Activated T-cell treated with anti-CD3 and anti-CD28 coated beads, Interleukin-2, amount 50 U/mL, for 4 hours (primary cell): ENCODE data around the gene TP53RK. TPM values are rescaled to one million over a fixed set of nuclear protein-coding genes. Genes with fewer than 3 reads are reported as not detected.

Source experiments
- ATAC-seq, 2 donors: fragments of 200-7000 bp; cut with Tn5 transposase; one replicate each; pipeline ENCODE4 v1.10.0; 2021
- DNase-seq: peaks from one replicate; pipeline ENCODE4 v3.0.0-alpha.2; 2020
- H3K27me3 Mint-ChIP-seq: one replicate; pipeline ENCODE4 v1.8.0; 2021; ENCODE audit warnings: low read depth, mixed read lengths
- H3K36me3 Mint-ChIP-seq: one replicate; pipeline ENCODE4 v1.8.0; 2022; ENCODE audit warnings: mixed read lengths; ENCODE audit not compliant: insufficient read depth
- H3K4me1 Mint-ChIP-seq: one replicate; pipeline ENCODE4 v1.8.0; 2021; ENCODE audit warnings: low read depth, mixed read lengths
- H3K4me3 Mint-ChIP-seq: one replicate; pipeline ENCODE4 v1.8.0; 2021; ENCODE audit warnings: mild to moderate bottlenecking, moderate library complexity, mixed read lengths
- H3K9me3 Mint-ChIP-seq: one replicate; pipeline ENCODE4 v1.8.0; 2021; ENCODE audit warnings: mixed read lengths
- total RNA-seq, 3 donors: library from RNA; stranded (reverse); gene quantifications; one replicate each; pipeline ENCODE4 v1.2.1, GENCODE V29; 2021

TP53RK gene
- total RNA-seq, 3 donors from 2014 or later = 12.9 to 14.1 (median 14.1) TPM

GRCh38 chr20:46666818-46667515 is 22.3 kb downstream of the TP53RK start:
- Mint-ChIP-seq H3K4me3 (no peak overlapping the region), H3K9me3 (peaks cover 13% of the 10 kb centered on the region), H3K4me1 (no peaks in the 10 kb centered on the region), H3K36me3 (peaks cover 5% of the 10 kb centered on the region), H3K27me3 (no peaks in the 10 kb centered on the region)
- DNase-seq (no peak), ATAC-seq (no peak)

- H3K9me3 Mint-ChIP-seq = peaks cover 11% of the 10 kb centered on the region
- ATAC-seq = no peak
Measured at GRCh38 chr20:46666306-46666705, 22.9 kb downstream of the TP53RK start.

GRCh38 chr20:46665602-46666001 is 23.6 kb downstream of the TP53RK start:
- ATAC-seq = no peak
- Mint-ChIP-seq H3K9me3 (peaks cover 4% of the 10 kb centered on the region), H3K36me3 (peaks cover 7% of the 10 kb centered on the region), H3K4me1 (no peaks in the 10 kb centered on the region), H3K4me3 (no peak overlapping the region), H3K27me3 (no peaks in the 10 kb centered on the region)
- no peak for DNase-seq

More at GRCh38 chr20:46666306-46666705, 22.9 kb downstream of the TP53RK start:
- DNase-seq = no peak
- Mint-ChIP-seq H3K36me3 (peaks cover 4% of the 10 kb centered on the region), H3K4me1 (no peaks in the 10 kb centered on the region), H3K4me3 (no peak overlapping the region), H3K27me3 (no peaks in the 10 kb centered on the region)

GRCh38 chr20:46663531-46663930 is 25.7 kb downstream of the TP53RK start:
- H3K4me3 Mint-ChIP-seq = no peak overlapping the region
- no peaks in the 10 kb centered on the region for H3K9me3 Mint-ChIP-seq
- DNase-seq = no peak
- no peaks in the 10 kb centered on the region for H3K27me3 Mint-ChIP-seq
- H3K4me1 Mint-ChIP-seq = no peaks in the 10 kb centered on the region
- ATAC-seq = no peak
- peaks cover 8% of the 10 kb centered on the region for H3K36me3 Mint-ChIP-seq

- H3K27me3 Mint-ChIP-seq = no peaks in the 10 kb centered on the region
- H3K4me3 Mint-ChIP-seq = no peak overlapping the region
- no peaks in the 10 kb centered on the region for H3K4me1 Mint-ChIP-seq
- H3K9me3 Mint-ChIP-seq = no peaks in the 10 kb centered on the region
- peaks cover 8% of the 10 kb centered on the region for H3K36me3 Mint-ChIP-seq
- ATAC-seq (no peak), DNase-seq (no peak)
Measured at GRCh38 chr20:46661659-46662058, 27.6 kb downstream of the TP53RK start.

GRCh38 chr20:46660487-46660886 is 28.8 kb downstream of the TP53RK start:
- no peak for DNase-seq
- Mint-ChIP-seq H3K4me3 (no peak overlapping the region), H3K9me3 (no peaks in the 10 kb centered on the region), H3K36me3 (peaks cover 8% of the 10 kb centered on the region), H3K27me3 (no peaks in the 10 kb centered on the region), H3K4me1 (no peaks in the 10 kb centered on the region)
- no peak for ATAC-seq

- H3K27me3 Mint-ChIP-seq = peaks cover 12% of the 10 kb centered on the region
- H3K36me3 Mint-ChIP-seq = peaks cover 5% of the 10 kb centered on the region
- H3K4me3 Mint-ChIP-seq = no peak overlapping the region
- H3K4me1 Mint-ChIP-seq = no peaks in the 10 kb centered on the region
- ATAC-seq (no peak), DNase-seq (no peak)
- no peaks in the 10 kb centered on the region for H3K9me3 Mint-ChIP-seq
Measured at GRCh38 chr20:46657618-46658017, 31.6 kb downstream of the TP53RK start.

GRCh38 chr20:46657137-46657536 is 32.1 kb downstream of the TP53RK start:
- peaks cover 5% of the 10 kb centered on the region for H3K36me3 Mint-ChIP-seq
- H3K27me3 Mint-ChIP-seq = peaks cover 12% of the 10 kb centered on the region
- ATAC-seq (no peak), DNase-seq (no peak)
- H3K9me3 Mint-ChIP-seq = no peaks in the 10 kb centered on the region
- no peak overlapping the region for H3K4me3 Mint-ChIP-seq
- no peaks in the 10 kb centered on the region for H3K4me1 Mint-ChIP-seq

GRCh38 chr20:46652699-46653098 is 36.5 kb downstream of the TP53RK start:
- ATAC-seq = no peak
- H3K9me3 Mint-ChIP-seq = no peaks in the 10 kb centered on the region
- no peak for DNase-seq
- H3K4me1 Mint-ChIP-seq = no peaks in the 10 kb centered on the region
- peaks cover 34% of the 10 kb centered on the region for H3K27me3 Mint-ChIP-seq
- no peak overlapping the region for H3K4me3 Mint-ChIP-seq
- no peaks in the 10 kb centered on the region for H3K36me3 Mint-ChIP-seq

- H3K9me3 Mint-ChIP-seq = no peaks in the 10 kb centered on the region
- no peaks in the 10 kb centered on the region for H3K4me1 Mint-ChIP-seq
- H3K36me3 Mint-ChIP-seq = no peaks in the 10 kb centered on the region
- peaks cover 37% of the 10 kb centered on the region for H3K27me3 Mint-ChIP-seq
- no peak for DNase-seq
- ATAC-seq = no peak
- no peak within 1 kb of the TSS for H3K4me3 Mint-ChIP-seq
Measured at GRCh38 chr20:46651091-46651962, 37.9 kb downstream of the TP53RK start, which contains the start of gene SLC13A3. Gene SLC13A3 (minus strand): TSS chr20:46651459. CDS start chr20:46651421, 38 bp downstream.

- H3K9me3 Mint-ChIP-seq = no peaks in the 10 kb centered on the region
- H3K36me3 Mint-ChIP-seq = no peaks in the 10 kb centered on the region
- DNase-seq = no peak
- no peak for ATAC-seq
- no peaks in the 10 kb centered on the region for H3K4me1 Mint-ChIP-seq
- no peak overlapping the region for H3K4me3 Mint-ChIP-seq
- H3K27me3 Mint-ChIP-seq = peaks cover 37% of the 10 kb centered on the region
Measured at GRCh38 chr20:46650575-46651090, 38.6 kb downstream of the TP53RK start.

GRCh38 chr20:46649965-46650542 is 39.2 kb downstream of the TP53RK start:
- Mint-ChIP-seq H3K27me3 (peaks cover 37% of the 10 kb centered on the region), H3K4me1 (no peaks in the 10 kb centered on the region)
- ATAC-seq = no peak

GRCh38 chr20:46649650-46649949 is 39.6 kb downstream of the TP53RK start:
- H3K4me3 Mint-ChIP-seq = no peak overlapping the region
- no peak for ATAC-seq
- no peak for DNase-seq
- H3K27me3 Mint-ChIP-seq = peaks cover 35% of the 10 kb centered on the region
- H3K9me3 Mint-ChIP-seq = no peaks in the 10 kb centered on the region
- no peaks in the 10 kb centered on the region for H3K4me1 Mint-ChIP-seq
- no peaks in the 10 kb centered on the region for H3K36me3 Mint-ChIP-seq

More at GRCh38 chr20:46649965-46650542, 39.2 kb downstream of the TP53RK start:
- no peaks in the 10 kb centered on the region for H3K9me3 Mint-ChIP-seq
- H3K4me3 Mint-ChIP-seq = no peak overlapping the region
- H3K36me3 Mint-ChIP-seq = no peaks in the 10 kb centered on the region
- DNase-seq = no peak

- H3K4me1 Mint-ChIP-seq = no peaks in the 10 kb centered on the region
- H3K4me3 Mint-ChIP-seq = no peak overlapping the region
- DNase-seq (no peak), ATAC-seq (no peak)
- H3K36me3 Mint-ChIP-seq = no peaks in the 10 kb centered on the region
- no peaks in the 10 kb centered on the region for H3K9me3 Mint-ChIP-seq
- H3K27me3 Mint-ChIP-seq = peaks cover 30% of the 10 kb centered on the region
Measured at GRCh38 chr20:46648903-46649649, 40.2 kb downstream of the TP53RK start.
